Uterus (tissue), 2 donors: Measurements from ENCODE around the gene MITF.

Experiments
- POLR2A ChIP-seq, 2 donors: fragments of 450-650 bp; IDR thresholded peaks; one replicate each; pipeline ENCODE4 v1.6.1; 2016; ENCODE audit warnings: antibody characterized with exemption in 2 of 2, mild to moderate bottlenecking in 1 of 2, moderate library complexity in 1 of 2
- TF ChIP-seq, protein P1 (sequence below), 4 experiments: fragments of 200-600 bp in 2 of 4; fragments of 450-650 bp in 2 of 4; sonication (generic) in 2 of 4; IDR thresholded peaks; one replicate each; pipeline ENCODE4 v1.5.1; 2016 to 2019; ENCODE audit warnings: antibody characterized with exemption in 4 of 4, mild to moderate bottlenecking in 2 of 4, moderate library complexity in 1 of 4

DNA sequence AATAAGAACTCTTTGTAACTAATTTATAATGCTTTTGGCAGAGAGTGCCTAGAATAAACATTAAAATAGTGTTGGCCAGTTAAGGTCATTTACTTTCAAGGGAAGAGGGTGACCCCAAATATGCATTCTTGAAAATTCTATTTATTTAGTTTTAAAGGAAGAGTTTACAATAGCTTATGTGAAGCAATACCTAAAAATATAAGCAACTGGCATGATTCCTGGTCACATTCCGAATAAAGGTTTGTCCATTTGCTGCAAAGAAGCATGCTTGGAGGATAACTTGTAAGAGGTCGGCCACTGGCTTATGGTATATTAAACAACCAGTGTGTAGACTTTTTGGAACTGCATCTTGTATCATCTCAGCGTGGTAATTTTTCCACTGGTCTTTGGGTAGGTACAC is 10.2 kb downstream of the MITF start:
- TF ChIP-seq, protein P1, sequence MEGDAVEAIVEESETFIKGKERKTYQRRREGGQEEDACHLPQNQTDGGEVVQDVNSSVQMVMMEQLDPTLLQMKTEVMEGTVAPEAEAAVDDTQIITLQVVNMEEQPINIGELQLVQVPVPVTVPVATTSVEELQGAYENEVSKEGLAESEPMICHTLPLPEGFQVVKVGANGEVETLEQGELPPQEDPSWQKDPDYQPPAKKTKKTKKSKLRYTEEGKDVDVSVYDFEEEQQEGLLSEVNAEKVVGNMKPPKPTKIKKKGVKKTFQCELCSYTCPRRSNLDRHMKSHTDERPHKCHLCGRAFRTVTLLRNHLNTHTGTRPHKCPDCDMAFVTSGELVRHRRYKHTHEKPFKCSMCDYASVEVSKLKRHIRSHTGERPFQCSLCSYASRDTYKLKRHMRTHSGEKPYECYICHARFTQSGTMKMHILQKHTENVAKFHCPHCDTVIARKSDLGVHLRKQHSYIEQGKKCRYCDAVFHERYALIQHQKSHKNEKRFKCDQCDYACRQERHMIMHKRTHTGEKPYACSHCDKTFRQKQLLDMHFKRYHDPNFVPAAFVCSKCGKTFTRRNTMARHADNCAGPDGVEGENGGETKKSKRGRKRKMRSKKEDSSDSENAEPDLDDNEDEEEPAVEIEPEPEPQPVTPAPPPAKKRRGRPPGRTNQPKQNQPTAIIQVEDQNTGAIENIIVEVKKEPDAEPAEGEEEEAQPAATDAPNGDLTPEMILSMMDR (IDR thresholded peaks at IDR 0.05): no peak
- TF ChIP-seq POLR2A (IDR thresholded peaks at IDR 0.05): no peak
